ENCODE measurements around the gene PANX1. TPM values are rescaled to one million over a fixed set of nuclear protein-coding genes. Genes with fewer than 3 reads are reported as not detected.

PANX1 gene
- total RNA-seq, 1 experiment from 2014 or later, result 41.5 TPM

DNA sequence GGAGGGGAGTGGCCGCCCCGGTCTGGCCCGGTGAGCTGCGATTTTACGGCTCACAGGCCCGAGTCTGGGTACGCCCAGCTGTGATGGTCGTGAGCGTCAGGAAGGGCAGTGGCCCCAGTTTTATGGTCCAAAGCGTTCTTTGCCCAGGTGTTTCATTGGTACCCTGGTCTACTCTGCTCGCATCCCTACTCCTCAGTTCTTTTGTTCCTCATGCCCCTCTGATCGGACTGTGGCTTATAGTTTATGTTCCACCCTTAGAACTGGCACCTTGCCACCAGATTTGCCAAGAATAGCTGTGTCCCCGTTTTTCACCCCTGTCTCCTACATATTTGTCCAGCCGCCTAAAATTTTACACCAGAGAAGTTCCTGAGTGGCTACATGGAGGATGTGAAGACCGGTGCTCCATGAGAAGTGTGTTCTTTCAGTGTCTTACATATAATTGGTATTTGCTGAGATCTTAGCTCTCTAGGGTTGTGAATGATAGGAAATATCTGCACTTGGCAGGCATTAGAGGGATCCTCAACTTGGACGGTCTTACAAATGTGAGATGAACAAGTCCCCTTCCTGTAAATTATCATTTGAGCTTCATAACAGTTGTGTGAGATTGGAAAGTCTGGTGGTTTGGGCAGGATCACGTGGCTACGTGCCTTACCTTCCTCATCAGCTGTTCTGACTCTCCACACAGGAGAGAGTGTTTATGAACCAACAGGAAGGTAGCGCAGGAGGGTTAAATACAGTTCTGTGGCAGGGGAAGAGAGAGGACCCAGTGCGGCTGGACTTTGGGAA, 1.1 kb downstream of the PANX1 start:
- DNase-seq (ENCODE audit: low spot score), result no peak

DNA sequence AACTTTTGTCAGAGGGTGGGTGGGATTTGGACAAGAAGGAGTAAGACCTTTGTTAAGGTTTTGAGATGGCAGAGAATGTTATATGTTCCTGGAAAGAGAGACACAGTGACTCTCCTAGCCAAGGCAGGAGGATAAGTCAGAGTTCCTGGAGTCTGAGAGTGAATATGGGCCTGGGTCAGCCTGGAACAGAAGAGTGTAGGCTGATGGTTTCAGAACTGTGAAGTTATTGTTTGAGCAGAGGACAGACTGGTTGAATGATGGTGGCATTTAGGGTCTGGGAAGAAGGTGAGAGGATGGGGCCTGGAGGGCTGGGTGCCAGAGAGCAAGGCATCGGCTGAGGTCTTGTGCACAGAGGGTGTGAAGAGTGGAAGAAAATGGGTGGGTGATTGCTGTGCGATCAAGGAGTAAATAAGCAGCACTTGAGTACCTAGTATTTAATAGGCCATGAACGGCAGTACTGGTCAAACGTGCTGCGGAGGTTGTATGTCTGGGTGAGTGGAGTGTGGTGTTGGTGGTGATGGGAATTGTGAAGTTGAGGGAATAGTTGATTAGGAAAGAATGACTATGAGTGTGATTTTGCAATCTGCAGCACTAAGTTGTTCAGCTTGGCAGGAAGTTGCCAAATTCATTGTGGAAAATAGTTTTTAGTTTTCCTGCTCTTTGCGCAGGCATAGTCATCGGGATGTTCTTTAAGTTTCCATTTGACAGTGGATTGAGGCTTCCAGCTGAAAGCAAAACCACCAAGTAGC, 1.8 kb downstream of the PANX1 start:
- peak; percentile 46 for DNase-seq (ENCODE audit: low spot score)

- DNase-seq (ENCODE audit: low spot score), result no peak
These were observed 2.5 kb downstream of the PANX1 start for GRCh38 chr11:94131047-94131717.

DNA sequence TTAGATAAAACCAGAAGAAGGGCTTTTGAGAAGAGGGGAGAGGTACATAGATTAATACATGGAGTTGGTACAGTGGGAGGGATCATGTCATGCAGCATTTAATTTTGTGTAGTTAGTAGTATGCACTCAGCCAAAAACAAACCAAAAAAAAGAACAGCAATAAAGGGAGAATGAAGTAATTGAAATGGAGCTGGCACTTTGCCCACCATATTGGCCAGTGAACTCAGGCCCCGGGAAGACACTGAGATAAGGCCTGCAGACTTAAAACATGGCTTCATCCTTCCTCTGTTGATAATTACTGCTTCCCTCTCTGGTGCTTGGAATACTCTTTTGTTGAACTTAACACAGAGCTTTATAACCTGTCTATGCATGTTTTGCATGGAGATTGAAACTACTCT, 3.1 kb downstream of the PANX1 start:
- no peak for DNase-seq (ENCODE audit: low spot score)

- peak; percentile 71 for DNase-seq (ENCODE audit: low spot score)
These were observed 3.5 kb downstream of the PANX1 start for GRCh38 chr11:94132152-94132558.

DNA sequence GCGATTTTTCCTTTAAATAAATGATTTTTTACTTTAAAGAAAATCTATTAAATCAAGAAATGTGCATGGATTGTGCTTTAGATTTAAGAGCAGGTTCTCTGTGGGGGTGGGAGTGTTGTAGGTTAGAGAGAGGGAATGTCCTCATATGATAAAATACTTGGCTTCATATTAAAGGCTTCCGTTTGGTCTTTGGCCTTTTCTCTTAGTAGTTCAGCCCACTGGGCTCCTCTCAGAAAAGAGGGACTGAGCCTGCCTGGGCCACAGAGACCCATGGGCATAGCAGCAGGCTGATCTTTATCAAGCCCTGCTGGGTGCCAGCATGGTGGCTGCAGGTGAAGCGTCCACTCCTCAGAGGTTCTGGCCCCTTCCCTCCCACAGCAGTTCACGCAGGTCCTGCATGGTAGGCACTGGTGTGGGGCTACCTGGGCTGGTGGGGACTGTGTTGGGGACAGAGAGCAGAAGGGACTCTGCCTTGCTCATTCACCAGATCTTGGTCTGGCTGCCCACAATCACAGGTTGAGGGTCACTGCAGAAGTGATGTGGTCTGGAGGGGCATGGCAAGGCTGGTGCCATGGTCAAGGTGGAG, 4.3 kb downstream of the PANX1 start:
- DNase-seq (ENCODE audit: low spot score), result no peak

DNA sequence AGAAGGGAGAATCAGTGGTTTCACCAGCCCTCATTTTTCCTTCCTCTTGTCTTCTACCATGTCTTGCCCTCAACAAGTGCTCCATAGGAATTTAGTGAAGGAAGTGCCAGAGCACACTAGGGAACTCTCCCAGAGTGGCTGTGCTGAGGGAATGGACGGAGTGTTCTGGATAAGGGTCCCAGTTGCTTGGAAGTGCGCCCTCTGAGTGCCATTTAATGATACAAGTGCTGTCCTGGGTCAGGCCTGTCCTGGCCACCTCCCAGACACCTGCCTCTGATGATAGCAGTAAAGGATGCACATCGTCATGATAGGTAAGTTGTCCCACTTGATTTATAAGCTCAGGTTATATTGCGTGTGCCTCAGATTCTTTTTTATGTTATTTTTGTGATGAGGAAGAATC, 5.1 kb downstream of the PANX1 start:
- DNase-seq (ENCODE audit: low spot score), result no peak

- DNase-seq (ENCODE audit: low spot score), result peak; percentile 50
These were observed 6.2 kb downstream of the PANX1 start for GRCh38 chr11:94134651-94135512.

GRCh38 chr11:94139416-94139815, 10.8 kb downstream of the PANX1 start:
- DNase-seq (ENCODE audit: low spot score), result no peak

GRCh38 chr11:94140154-94140655, 11.6 kb downstream of the PANX1 start:
- no peak for DNase-seq (ENCODE audit: low spot score)

DNA sequence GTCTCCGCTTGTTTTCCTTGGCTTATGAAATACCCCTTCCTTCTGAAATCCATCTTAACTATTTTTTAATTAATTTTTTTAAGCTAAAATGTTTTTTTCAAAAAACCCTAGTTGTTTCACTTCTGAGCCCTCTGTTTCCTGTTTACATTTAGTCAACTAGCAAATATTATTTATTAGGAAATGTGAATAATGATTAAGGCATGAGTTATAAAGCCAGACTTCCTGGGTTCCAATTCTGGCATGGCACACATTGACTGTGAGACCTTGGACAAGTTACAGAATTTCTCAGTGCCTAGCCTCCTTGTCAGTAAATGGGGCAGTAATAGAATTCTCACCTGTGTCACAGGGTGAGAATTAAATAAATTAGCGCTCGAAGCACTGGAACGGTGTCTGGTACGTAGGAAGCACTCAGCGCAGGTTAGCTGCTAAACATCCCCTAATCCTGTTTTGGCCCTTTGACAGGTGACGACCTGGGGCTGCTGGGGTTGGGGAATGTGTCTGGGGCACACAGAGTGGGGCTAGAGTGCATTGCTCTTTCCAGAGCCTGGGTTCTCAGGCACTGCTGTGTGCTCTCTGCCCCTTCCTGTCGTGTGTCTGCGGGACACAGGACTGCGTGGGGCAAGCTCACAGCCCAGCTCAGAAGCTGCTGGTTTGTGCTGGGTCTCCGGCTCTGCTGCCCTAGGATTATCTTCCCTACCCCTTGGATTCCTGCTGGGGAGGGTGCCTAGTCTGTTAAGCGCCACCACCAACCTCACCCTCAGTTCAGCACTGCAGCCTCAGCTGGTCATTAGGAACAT, 13.1 kb downstream of the PANX1 start:
- DNase-seq (ENCODE audit: low spot score), result no peak

DNA sequence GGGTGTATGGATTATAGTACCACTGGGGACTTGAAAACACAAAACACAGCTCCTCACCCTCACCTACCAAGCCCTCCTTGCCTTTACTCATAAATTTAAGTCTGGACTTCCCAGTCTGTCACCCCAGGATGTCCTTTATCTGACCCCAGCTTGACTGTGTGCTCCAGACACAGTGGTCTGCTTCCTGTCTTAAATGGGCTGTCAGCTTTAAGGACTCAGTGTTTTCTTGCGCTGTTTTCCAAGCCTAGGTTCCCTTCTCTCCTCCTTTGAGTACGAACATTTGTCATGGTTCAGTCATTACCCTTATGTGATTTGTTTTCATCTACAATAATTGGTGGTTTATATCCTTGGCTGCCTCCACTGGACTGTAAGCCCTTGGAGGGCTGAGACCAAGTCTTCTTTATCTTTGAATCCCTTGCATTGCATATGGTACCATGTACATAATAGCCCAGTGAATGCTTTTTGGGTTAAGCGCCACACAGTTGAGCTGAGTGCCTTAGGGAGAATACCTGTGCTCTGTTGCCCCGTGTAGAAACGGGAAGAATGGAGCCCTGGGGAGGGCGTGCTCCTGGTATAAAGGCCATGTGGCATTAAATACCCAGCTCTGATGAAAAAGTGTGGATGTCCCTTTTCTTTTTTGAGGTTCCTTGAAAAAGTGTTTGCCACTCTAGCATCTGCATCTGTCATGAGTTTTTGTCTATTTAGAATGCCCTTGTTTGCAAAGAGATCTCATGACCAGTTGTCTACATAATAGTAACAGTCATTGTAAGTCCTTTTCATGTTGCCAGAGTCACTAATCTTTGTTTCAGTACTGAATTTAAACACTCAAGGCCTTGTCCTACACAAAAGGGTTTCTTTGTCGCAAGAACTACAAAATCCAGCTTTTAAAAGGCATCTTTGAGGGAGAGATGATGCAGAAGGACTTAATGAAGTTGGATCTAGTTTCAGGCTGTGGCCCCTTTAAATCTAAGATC, 14.0 kb downstream of the PANX1 start:
- DNase-seq (ENCODE audit: low spot score), result no peak

DNA sequence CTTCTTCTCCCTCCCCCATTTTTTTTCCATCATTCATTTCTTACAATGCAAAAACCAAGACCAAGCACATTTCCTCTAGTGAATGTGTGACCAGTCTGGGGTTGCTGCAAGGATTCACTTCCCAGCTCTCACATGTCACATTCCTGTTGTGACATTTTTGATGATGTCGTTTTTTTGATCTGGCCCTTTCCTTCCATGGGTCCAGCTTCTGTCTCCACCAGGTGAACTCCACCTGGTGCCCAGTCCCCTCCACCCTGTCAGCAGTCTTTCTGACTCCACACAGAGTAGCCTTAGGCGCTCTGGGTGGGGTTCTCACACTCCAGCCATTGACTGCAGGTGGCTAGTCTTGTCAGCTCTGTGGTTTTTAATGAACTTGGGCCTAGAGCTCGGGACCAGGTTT, 15.6 kb downstream of the PANX1 start:
- DNase-seq (ENCODE audit: low spot score), result no peak

DNA sequence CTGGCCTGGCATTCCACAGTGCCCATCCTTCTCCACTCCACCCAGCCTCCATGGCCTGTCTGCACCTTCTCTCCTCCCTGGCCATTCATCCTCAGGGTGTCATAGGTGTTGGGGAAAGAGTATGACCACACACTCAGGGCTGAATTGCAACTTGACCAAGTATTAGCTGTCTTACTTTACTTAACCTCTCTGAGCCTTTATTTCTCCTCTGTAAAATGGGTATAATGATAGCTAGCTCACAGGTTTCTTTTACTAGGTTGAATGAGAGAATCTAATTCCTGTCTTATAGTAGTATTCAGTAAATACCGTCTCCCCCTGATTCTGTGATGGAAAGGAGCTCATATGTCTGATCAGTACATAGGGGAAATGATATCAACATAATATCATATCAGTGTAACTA, 16.0 kb downstream of the PANX1 start:
- DNase-seq (ENCODE audit: low spot score), result no peak

GRCh38 chr11:94145431-94145830, 16.8 kb downstream of the PANX1 start:
- DNase-seq (ENCODE audit: low spot score), result no peak

DNA sequence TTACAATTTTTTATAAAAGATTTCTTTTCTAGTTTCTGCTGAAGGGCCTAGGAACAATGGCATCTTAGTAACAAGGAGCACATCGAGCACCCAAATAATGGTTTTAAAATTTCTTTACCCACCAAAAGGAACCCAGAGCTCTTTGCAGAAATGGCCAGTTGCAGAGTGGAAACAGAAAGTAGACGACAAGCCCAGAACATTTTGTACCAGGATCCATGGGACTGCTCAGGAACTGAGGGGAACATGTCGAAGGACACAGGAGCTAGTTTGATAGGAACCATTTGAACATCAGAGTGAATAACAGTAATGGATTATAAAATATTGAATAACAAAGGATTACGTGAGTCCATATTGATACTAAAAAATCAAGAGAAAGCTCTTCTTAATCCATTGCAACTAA, 17.3 kb downstream of the PANX1 start:
- DNase-seq (ENCODE audit: low spot score), result no peak

DNA sequence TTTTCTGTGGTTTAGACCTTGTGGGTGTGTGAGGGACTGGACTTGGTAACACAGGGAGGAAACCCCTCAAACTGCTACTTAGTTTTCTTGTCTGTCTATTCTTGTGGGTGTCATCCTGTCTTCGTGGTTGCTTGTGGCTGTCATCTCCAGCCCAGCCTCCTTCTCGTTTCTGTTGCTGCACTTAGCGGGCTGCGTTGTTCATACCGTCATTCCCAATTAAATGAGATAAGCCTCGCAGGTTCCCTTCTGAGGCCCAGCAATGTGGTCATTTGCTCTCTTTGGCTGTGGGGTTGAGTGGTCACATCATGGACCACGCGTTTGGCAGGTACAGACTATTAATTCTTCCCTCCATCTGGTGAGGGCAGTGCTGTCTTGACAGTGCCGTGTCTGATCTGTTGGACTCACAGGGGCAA, 18.8 kb downstream of the PANX1 start:
- no peak for DNase-seq (ENCODE audit: low spot score)

- DNase-seq (ENCODE audit: low spot score), result no peak
These were observed 19.5 kb downstream of the PANX1 start for GRCh38 chr11:94148189-94148588.

DNA sequence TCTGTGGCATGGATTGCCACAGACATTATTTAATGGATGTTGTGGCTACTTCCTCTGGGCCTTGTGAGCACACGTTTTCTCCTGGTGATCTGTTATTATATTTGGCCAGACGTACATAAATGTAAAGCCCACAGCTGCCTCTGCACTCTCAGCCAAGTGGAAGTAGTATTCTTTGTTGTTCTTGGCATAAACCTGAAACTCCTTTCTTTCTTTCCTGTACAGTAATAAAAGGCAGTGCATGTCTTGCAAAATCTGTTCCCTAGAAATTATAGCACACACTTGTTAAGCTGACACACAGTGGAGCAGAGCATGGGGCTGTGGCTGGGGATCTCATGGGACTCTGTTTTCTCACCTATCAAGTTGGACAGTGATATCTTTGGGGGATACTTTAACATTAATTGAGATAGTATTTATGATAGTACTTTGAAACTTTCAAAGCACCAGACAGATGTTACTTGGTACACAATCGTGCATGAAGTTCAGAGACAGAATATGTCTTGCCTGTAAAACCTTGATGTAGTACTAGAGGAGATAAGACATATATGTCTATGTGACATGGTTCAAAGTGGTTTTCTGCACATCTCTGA, 20.9 kb downstream of the PANX1 start:
- no peak for DNase-seq (ENCODE audit: low spot score)

Measured in H4 (cell line).